OCI-LY3 (cell line): Measurements from ENCODE around the gene DRGX.

Source experiments
- EZH2phosphoT487 ChIP-seq: fragments of 200-600 bp; shearing (Covaris generic); IDR thresholded peaks from 2 replicates; pipeline ENCODE4 v1.6.1; 2018; ENCODE audit warnings: antibody characterized with exemption, mixed run types, low read depth
- TF ChIP-seq, protein P1 (sequence below): fragments of 200-600, 300-600 bp; sonication (generic); IDR thresholded peaks from 2 replicates; pipeline ENCODE4 v1.5.1; 2014; ENCODE audit warnings: antibody characterized with exemption, low read length, low read depth

DNA sequence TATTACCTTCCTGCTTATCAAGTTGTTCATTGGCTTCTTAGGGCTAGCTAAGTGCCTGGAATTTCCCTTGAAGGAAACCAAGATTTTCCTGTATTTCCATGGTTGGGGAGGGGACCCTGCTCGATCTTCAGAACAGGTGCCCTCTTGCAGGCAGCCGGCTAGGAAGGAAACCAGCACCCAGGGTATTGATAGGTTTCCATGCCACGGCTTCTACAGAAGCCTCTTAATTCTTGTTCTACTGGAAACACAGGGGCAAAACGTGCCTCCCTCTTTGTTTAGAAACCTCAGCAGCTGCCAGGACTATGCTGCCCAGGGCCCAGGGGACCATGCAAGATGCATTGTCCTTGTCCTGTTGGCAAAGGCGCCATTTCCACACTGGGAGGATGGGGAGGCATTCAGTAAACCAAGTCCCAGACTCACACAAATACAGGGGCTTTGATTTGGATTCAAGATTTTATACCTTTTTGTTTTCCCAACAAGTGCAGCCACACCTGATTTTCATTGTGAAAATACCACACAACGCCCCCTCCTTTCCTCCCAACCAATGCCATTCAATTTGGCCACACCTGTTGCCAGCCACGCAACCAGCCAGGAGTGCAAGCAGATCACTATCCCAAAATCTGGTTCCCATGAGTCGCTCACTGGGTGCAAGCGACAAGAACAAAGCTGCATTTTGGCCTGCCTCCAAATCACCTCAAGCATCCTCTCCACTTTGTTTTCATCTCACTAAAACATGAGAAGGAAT, 67.3 kb downstream of the DRGX start:
- TF ChIP-seq, protein P1, sequence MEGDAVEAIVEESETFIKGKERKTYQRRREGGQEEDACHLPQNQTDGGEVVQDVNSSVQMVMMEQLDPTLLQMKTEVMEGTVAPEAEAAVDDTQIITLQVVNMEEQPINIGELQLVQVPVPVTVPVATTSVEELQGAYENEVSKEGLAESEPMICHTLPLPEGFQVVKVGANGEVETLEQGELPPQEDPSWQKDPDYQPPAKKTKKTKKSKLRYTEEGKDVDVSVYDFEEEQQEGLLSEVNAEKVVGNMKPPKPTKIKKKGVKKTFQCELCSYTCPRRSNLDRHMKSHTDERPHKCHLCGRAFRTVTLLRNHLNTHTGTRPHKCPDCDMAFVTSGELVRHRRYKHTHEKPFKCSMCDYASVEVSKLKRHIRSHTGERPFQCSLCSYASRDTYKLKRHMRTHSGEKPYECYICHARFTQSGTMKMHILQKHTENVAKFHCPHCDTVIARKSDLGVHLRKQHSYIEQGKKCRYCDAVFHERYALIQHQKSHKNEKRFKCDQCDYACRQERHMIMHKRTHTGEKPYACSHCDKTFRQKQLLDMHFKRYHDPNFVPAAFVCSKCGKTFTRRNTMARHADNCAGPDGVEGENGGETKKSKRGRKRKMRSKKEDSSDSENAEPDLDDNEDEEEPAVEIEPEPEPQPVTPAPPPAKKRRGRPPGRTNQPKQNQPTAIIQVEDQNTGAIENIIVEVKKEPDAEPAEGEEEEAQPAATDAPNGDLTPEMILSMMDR: no peak
- no peak for TF ChIP-seq EZH2phosphoT487
